HL-60 (cell line): ENCODE results near the gene GPC3.

Experiments
- DNase-seq, 2 experiments: peaks; one replicate each; pipeline ENCODE4 v3.0.0-alpha.2; 2010 to 2020; ENCODE audit warnings: low read depth in 1 of 2, low spot score in 1 of 2
- H3K27ac ChIP-seq: fragments of 250-450 bp; sonication (Bioruptor Pico); replicated peaks from 2 replicates; pipeline ENCODE4 v1.5.1; 2020; ENCODE audit warnings: mild to moderate bottlenecking, moderate library complexity
- H3K27me3 ChIP-seq: fragments of 250-450 bp; sonication (Bioruptor Pico); 2 replicates; pipeline ENCODE4 v1.5.1; 2021; ENCODE audit warnings: mild to moderate bottlenecking, moderate library complexity; ENCODE audit not compliant: insufficient read depth, poor library complexity, severe bottlenecking
- H3K4me3 ChIP-seq: replicated peaks from 2 replicates; pipeline ENCODE4 v1.5.1; 2011; ENCODE audit warnings: mild to moderate bottlenecking, control low read depth, low read length; ENCODE audit not compliant: insufficient read depth
- CTCF ChIP-seq: IDR thresholded peaks from one replicate; pipeline ENCODE4 v1.5.1; 2011; ENCODE audit warnings: low read length, control low read depth, inconsistent platforms; ENCODE audit not compliant: insufficient read depth
- GABPA ChIP-seq: IDR thresholded peaks from 2 replicates; pipeline ENCODE4 v1.6.1; 2012; ENCODE audit warnings: low read depth
- POLR2AphosphoS5 ChIP-seq: IDR thresholded peaks from 2 replicates; pipeline ENCODE4 v1.6.1; 2012; ENCODE audit warnings: low read depth
- REST ChIP-seq: IDR thresholded peaks from 2 replicates; pipeline ENCODE4 v1.6.1; 2012; ENCODE audit warnings: low read depth; ENCODE audit not compliant: insufficient replicate concordance
- SPI1 ChIP-seq: IDR thresholded peaks from 2 replicates; pipeline ENCODE4 v1.6.1; 2012; ENCODE audit warnings: low read depth, mild to moderate bottlenecking, borderline replicate concordance

Gene GPC3

GRCh38 chrX:133972916-133973315, 12.5 kb downstream of the GPC3 start:
- no peak overlapping the region for H3K4me3 ChIP-seq
- no peaks in the 10 kb centered on the region for H3K27me3 ChIP-seq
- TF ChIP-seq SPI1 = no peak
- no peak overlapping the region for H3K27ac ChIP-seq
- DNase-seq = no peak

- Histone ChIP-seq H3K4me3 (no peak overlapping the region), H3K27ac (no peak overlapping the region), H3K27me3 (no peaks in the 10 kb centered on the region)
- no peak for TF ChIP-seq CTCF
- no peak for TF ChIP-seq GABPA
- no peak for TF ChIP-seq POLR2AphosphoS5
- no peak for TF ChIP-seq SPI1
- TF ChIP-seq REST = no peak
- DNase-seq = no peak
These were observed 13.8 kb downstream of the GPC3 start for GRCh38 chrX:133971586-133971985.

- H3K4me3 ChIP-seq = no peak overlapping the region
- H3K27ac ChIP-seq = no peak overlapping the region
- no peak for DNase-seq
- H3K27me3 ChIP-seq = no peaks in the 10 kb centered on the region
- TF ChIP-seq POLR2AphosphoS5 (no peak), SPI1 (no peak), REST (no peak)
These were observed 15.3 kb downstream of the GPC3 start for GRCh38 chrX:133970076-133970475.

- Histone ChIP-seq H3K27me3 (no peaks in the 10 kb centered on the region), H3K27ac (no peak overlapping the region), H3K4me3 (no peak overlapping the region)
- no peak for DNase-seq
- TF ChIP-seq GABPA = no peak
- TF ChIP-seq CTCF = no peak
- no peak for TF ChIP-seq SPI1
- no peak for TF ChIP-seq POLR2AphosphoS5
- TF ChIP-seq REST = no peak
These were observed 16.2 kb downstream of the GPC3 start for GRCh38 chrX:133969191-133969590.
